Dermis microvascular lymphatic vessel endothelial cell (primary cell): ENCODE data around the gene TIGD4. TPM values are rescaled to one million over a fixed set of nuclear protein-coding genes. Genes with fewer than 3 reads are reported as not detected.

Source experiments
- DNase-seq, 2 donors: peaks; one replicate each; pipeline versions ENCODE4 v3.0.0 to v3.0.0-alpha.2; 2010; ENCODE audit warnings: low read depth in 2 of 2
- total RNA-seq: library from RNA; depleted of rRNA; stranded (reverse); fragments of >200 nt; gene quantifications from 2 replicates; pipeline ENCODE4 v1.2.1, GENCODE V29; 2014

Gene TIGD4
- total RNA-seq, 1 donor from 2014 or later, result under 0.01 TPM

GRCh38 chr4:152727784-152728183, 51.7 kb downstream of the TIGD4 start:
- no peak for DNase-seq

- no peak for DNase-seq
Measured at GRCh38 chr4:152724494-152724893, 55.0 kb downstream of the TIGD4 start.

DNA sequence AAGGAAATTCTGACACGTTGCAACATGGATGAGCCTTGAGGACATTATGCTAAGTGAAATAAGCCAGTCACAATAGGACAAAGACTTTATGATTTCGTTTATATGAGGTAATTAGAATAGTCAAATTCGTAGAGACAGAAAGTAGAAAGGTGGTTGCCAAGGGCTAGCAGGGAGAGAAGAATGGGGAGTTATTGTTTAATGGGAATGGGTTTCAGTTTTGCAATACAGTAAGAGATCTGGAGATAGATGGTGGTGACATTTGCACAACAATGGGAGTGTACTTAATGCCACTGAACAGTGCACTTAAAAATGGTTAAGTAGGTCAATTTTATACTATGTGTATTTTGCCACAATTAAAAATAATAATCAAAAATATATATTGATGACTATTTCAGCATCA, 56.3 kb downstream of the TIGD4 start:
- DNase-seq, result no peak

- no peak for DNase-seq
Measured at GRCh38 chr4:152719801-152720556, 59.6 kb downstream of the TIGD4 start.

Other genes with a start within 250 kb of the TIGD4 start
- 42.2 and 42.5 TPM in 2 replicates for gene FBXW7, start 243.6 kb downstream of the TIGD4 start, total RNA-seq
- gene TMEM154, start 99.7 kb downstream of the TIGD4 start, total RNA-seq, result 0.63 and 1.8 TPM in 2 replicates
- gene ARFIP1, start 224 bp upstream of the TIGD4 start, total RNA-seq, result 23.9 and 26.8 TPM in 2 replicates
- 0.13 and 0.51 TPM in 2 replicates for gene FHDC1, start 156.6 kb upstream of the TIGD4 start, total RNA-seq